HG02798 (cell line): Measurements from ENCODE around the gene CAP2.

Experiments
- ATAC-seq: cut with Tn5 transposase; IDR thresholded peaks from one replicate; pipeline ENCODE4 v1.9.1; 2021; ENCODE audit warnings: mild to moderate bottlenecking; ENCODE audit not compliant: unreplicated experiment, poor library complexity

Gene CAP2

DNA sequence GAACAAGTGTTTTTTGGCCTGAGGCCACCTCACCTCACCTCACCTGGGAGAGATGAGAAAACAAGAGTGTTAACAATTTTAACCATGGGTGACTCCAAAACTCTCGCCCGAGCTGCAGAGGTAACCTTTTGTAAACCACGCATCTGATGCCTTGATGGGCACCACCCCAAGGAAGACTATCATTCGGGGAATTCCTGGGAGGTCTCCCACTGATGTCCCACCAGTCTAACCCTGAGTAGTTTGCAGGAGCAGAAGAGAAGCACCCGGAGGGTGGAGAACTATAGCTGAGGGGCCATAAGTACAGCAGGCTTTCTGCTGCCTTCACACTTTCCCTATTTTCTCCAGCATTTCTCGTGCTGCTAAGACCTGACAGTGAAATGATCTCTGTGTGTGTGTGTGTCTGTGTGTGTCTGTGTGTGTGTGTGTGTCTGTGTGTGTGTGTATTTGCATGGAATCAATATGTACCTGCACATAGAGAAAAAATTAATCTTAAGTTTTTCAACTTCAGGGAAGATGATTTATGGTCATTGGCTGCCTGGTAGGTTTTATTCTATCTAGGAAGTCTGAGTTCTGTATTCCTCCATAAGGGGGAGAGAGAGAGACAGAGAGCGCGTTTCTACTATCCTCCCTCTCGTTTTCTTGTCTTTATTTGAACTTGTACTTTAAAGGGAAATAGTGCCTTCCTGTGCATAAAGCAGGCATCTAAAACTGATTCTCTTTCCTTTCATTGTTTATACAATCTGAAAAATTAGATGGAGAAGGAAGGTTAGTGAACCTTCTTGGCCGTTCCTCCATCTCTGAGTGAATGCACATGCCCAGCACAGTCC is 75.8 kb downstream of the CAP2 start:
- no peak for ATAC-seq

DNA sequence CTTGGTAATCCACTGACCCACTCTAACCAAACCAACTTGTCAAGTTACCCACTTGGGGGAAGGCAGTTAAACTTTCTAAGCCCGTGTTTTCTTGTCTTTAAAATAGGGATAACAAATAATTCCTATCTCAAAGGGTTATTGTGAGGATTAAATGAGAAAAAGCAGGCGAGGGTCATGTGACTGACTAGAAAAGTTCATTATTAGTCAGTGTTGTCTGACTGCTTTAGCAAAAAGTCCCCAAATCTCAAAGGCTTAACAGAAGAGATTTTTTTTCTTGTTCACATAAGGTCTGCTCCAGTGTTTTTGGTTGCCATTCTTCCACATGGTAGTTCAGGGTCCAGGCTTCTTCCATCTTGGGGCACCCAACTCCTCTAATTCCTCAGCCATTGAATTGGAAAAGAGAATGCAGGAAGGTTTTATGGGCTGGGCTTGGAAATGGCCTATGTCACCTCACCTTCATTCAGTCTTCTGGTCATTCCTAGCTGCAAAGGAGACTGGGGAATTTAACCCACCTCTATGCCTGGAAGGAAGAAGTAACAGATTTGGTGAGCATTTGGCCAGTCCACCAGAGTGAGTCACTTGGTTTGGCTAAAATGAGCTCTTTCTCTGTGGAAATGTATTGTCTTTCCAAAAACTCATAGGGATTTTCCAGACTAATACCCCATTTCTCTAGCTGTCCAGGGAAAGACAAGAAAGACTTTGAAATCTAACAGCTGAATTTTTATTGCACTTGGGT is 77.0 kb downstream of the CAP2 start:
- ATAC-seq, result no peak

DNA sequence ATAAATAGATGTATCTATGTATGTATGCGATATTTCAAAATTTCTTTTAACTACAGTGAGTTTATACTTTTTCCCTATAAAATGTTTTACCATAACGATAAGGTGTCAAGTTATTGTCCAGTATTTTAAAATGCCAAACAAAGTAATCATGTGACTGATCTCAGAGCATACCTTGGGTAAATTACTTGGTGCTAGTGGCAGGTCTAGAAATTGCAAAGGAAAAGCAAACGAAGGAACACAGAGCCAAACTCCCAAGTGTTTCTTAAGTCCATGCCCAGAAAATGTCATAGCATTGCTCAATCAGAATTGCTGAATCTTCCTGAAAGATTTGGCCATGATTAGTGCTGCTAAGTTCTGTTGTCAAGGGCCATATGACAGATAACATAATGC is 77.5 kb downstream of the CAP2 start:
- no peak for ATAC-seq

DNA sequence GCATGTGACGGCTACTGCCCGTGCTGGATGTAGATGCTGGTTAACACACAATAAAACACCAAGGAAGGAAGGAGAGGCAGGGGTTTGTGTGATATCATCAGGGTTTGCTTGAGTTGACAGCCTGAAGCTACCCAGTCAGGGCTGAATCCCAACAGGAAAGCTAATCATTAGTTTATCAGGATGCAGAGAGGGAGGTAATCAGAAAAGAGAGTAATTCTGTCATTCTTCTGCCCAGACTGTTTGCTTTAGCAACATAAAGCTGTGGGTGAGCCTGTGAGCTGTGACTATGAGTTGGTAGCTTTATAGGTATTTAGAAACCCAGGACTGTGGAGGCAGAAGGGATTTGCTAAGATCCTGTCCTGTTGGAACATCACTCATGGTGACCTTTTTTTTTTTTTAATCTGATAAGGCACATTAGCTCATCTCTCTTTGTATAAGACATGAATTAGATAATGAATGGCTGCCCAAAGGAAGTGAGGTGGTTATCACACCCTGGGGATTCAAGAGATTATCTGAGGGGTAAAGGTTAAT is 79.3 kb downstream of the CAP2 start:
- ATAC-seq, result no peak

DNA sequence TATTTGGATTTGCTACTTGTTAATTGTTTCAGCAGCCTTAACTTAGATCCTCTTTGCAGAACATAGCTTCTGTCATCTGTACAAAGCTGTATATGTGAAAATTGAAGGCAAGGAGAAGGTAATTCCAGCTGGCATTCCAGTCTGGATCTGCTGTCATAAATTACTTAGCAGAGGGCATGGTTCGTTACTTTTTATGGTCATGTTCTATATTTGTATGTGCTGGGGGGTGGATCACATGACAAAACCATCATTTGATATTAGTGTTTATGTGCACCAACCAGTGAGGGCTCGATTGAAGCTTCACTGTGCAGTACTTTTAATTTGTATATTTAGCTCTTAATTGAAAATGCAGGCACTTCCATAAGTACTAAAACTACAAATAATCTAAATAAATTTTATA is 80.2 kb downstream of the CAP2 start:
- ATAC-seq, result no peak

DNA sequence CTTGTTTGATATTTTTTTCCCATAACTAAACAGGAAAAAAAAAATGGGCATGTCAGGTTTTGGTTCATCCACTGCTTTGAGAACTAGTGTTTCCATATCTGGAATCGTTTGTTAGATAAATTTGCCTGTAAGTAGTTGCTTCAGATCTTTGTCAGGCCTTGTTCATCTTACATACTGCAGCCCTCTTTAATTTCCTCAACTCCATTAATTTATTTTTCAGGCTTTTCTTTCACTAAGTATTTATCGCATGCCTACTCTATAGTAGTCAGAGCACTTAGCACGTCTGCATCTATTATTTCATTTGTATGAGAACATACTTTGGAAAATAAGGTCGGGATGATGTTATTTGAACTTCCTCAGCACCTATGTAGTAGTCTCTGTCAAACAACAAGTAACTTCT is 80.9 kb downstream of the CAP2 start:
- no peak for ATAC-seq

DNA sequence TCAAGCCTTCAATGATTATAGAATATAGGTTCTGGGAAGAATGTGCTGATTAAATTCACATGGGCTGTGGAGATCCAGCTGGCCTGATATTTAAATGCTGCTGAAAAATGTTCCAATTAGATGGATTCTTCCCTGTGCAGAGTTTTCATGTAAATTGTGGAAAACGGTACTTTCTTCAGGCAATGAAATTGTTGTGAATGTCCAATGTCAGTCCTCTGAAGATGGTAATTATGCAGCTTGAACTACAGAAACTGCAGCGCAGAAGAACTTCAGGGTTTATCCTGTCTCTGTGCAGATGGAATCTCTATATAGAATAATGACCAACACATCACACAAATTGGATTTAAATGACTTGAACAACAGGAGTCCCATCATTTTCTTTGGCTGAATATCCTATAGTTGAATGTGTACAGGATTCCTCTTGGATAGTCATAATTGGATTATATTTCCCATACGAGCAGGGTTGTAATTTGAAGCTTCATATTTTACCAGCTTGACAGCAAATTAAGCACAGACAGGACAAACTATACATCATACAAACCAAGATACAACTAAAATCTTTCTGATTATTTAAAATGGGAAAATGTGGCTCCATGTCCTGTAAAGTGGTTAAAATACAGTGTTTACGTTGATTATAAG is 82.3 kb downstream of the CAP2 start:
- no peak for ATAC-seq

DNA sequence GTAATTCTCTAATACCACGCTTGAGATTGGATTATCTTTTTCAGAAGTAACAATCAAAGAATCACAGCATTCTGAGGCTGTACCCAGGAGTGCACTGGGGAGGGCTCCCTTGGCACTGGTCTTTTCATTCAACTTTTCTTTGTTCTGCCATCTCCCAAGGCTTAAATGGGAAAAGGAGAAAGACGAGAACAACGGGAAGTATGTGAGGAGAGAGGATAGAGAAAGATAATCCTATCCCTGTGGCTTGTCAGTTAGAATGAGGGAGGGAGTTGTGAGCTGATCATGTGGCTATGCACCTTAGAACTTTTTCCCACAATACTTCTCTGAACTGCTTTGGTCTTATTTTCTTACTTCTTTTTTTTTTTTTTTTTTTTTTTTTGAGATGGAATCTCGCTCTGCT is 83.1 kb downstream of the CAP2 start:
- ATAC-seq, result no peak

DNA sequence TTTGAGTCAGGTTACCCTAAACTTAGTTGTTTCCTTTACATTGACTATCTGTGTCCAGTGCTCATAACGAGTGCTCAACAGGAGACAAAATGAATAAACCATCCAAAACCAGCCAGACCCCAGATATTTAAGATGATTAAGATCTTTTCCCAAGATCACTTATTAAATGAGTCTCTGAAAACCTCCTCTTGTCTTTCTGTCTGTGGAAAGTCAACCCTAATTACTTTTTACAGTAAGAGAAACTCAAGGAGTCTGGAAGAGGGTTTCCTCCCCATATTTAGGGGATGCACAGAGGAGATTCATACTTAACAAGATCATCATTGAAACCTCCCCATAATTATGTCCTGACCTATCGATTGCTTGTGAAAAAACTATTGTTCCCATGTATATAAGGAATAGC is 84.0 kb downstream of the CAP2 start:
- ATAC-seq, result no peak

DNA sequence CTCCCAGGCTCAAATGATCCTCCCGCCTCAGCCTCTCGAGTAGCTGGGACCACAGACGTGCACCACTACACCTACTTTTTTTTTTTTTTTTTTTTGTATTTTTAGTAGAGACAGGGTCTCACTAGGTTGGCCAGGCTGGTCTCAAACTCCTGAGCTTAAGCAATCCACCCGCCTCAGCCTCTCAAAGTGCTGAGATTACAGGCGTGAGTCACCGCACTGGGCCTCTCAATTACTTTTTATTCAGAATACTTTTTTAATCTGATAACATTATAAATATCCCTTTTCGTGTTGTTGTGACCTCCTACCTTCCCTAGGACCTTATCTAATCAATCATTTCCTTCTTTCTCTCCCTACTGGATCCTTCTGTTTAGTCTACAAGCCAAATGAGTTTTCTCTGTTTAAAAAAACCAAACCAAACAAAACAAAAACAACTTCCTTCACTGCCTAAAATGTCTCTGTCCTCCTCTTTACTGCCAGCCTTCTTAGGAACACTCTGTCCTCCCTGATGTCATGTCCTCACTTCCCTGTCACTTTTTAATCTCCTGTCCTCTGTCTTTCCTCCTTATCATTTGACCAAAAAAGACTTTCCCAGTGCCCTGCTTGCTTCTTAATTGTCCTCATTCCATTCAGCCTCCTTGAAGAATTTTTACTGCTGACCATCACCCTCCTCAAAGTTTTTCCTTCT is 85.0 kb downstream of the CAP2 start:
- no peak for ATAC-seq

DNA sequence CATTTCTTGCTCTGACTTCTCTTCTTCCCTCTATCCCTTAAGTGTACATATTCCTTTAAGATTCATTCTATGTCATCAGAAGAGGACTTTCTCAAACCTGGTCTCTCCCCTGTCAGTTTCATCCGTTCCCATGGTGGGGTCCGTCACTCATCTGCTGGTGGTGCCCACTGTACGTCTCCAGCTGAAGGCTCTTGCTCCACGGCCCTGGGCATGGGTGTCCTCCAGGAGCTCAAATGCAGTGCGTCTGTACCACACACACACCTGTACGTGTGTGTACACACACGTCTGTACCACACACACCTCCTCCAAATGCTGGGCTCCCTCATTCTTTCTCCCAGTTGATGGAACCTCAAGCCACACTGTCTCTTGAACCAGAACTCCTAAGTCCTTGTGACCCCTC is 85.6 kb downstream of the CAP2 start:
- ATAC-seq, result no peak

DNA sequence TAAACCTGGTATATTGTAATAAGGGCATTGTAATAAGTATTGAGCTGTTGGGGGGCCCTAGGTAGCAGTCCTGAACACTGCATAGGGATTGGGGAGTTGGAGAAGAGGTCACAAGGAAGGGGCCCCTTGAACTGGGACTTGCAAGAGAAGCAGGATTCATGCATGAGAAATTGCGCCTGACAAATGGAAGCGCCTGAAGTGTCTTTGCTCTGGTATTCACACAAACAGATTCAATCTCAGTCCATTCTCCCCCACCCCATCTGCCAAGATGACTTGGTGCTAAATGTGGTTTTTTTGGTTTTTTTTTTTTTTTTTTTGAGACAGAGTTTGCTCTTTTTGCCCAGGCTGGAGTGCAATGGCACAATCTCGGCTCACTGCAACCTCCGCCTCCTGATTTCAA is 87.1 kb downstream of the CAP2 start:
- ATAC-seq, result no peak

DNA sequence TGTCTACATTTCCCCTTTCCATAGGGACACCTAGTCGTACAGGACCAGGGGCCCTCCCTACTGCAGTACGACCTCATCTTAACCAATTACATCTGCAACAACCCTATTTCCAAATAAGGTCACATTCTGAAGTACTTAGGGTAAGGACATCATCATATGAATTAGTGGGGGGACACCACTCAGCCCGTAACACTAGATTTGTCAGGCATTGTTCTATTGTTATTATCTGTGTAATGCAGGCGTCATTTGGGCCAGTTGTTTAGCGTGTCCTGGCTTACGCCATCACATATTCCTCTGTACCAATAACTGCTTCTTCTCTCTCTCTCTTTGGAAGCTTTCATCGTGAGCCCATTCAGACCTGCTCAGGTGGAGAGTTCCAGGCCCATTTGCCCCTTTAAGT is 89.3 kb downstream of the CAP2 start:
- ATAC-seq, result no peak

DNA sequence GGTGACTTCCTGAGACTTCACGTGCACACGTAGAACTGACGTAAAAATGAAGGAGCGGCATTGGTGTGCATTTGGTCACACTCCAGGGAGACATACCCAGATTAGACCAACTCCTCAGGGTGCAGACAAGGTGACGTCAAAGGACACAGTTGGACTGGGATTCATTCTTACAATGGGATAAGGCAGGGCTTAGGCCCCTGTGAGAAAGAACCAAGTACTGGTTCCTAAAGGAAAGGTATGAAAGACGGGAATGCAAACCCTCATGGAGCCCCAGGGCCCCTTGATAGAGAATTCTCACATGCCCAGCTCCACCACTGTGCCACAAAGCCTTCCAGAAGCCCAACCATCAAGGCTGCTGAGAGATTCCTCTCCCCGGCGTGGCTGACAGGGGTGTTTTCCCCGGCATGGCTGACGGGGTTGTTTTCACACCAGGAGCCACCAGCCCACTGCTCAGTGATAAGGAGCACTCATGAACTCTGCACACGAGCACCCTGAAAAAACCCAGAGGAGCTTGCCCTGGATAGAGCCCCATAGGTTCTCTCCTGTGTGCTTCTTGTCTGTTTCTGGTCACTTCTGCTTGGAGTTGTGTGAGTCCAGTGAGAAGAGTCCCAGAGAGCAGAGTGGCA is 90.1 kb downstream of the CAP2 start:
- no peak for ATAC-seq

DNA sequence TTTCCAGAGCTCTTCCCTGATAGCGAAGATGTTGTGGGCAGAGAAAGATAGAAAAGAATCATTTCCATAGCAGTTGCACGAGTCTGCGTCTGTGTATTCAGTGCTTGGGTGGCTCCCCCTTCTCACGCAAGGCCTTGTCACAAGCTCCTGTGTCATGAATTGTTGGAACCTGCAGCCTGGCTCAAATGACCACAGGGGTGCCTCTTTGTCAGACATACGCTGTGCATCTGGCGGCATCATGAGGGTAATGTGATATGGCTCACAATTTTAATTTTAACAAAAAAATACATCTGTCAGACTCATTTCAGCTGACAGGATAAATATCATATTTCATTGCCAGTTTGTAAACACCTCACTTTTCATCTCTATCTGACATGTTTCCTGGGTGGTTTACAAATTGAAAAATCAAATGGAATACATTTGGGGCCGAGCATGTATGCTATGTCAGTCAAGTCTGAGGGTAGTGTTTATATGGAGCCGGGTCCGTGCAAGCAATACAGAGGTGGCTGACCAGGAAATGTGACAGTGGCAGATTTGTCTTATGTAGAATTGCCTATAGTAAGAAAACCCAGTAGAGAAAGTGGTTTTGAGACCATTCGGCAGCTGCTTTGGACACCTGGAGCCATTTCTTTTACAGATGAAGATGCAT is 90.9 kb downstream of the CAP2 start:
- ATAC-seq, result no peak

DNA sequence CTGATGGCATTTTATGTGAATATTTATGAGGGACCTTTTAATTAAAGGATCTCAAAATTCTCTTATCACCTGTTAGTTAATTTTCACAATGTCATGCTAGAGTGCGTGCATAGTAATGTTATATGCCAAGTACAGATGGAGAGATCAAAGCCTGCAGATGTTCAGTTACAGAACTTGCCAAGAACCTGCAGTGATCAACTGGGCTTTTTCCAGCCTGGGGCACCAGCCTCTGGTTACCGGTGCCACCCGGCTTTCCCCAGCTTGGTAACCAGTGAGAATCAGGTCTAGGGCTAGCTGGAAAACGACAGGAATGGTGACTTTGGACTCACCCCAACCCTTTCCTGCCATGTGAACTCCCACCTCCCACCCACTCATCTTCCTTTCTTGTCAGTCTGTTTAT is 91.8 kb downstream of the CAP2 start:
- ATAC-seq, result no peak

DNA sequence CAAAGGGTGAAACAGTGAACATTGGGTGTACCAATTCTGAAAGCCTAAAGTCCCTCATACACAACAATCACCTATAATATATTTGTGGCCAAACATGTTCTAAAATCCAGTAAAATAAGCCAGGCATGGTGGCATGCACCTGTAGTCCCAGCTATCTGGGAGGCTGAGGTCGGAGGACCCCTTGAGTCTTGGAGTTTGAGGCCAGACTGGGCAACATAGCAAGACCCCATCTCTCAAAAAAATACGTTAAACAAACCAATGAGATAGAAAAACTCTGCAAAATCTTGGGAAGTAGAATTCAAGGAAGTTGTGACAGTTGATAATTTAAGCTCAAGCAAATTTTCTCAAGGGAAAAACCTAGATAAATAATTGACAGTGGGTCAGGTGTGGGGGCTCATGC is 92.6 kb downstream of the CAP2 start:
- ATAC-seq, result no peak

DNA sequence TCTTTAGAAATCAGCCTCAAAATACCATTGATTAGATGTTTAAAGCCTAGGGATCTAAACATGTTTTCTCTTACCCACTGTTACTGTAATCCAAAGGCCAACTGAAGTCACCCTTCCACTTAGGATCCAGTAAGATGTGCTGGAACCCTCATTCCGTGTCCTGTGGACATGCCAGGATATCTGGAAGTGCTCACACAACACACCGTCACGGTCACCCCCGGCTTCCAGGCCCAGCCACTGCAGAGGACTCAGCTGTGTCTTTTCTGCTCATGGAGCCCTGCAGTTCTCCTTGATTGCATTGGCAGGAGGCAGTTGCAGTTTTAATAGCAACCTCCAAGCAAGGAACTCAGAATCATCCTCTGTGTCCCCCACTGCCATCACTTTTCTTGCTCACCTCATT is 93.3 kb downstream of the CAP2 start:
- ATAC-seq, result no peak

DNA sequence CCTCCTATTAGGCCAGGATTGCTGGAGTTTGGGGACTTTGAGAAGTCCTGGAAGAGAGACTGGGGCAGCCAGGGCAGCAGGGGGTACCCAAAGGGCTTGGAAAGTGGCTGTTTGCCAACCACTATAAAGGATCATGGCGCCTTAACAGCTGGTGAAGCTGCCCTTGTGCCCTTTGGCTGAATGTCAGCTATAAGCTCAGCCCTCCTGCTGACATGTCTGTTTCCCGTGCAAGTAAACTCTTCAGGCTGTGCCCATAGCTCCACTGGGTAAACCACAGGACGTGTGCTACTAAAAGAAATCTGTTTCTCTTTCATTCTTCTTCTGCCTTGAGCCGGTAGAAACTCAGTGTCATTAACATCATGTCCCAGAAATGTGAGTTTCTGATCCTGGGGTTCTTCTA is 97.3 kb downstream of the CAP2 start:
- peak; percentile 34 for ATAC-seq
